Activated naive CD4-positive, alpha-beta T cell (primary cell): ENCODE data around the gene MYOT.
"Not testable (repeated sequence)": the region's sequence is repeated elsewhere in the genome, so short reads cannot be mapped to it uniquely, and the experiment has no call there.

Experiments
- DNase-seq, 4 experiments: peaks; one replicate each; lab custom pipeline; 2025; lab: John Stamatoyannopoulos, UW

The MYOT gene, protein sequence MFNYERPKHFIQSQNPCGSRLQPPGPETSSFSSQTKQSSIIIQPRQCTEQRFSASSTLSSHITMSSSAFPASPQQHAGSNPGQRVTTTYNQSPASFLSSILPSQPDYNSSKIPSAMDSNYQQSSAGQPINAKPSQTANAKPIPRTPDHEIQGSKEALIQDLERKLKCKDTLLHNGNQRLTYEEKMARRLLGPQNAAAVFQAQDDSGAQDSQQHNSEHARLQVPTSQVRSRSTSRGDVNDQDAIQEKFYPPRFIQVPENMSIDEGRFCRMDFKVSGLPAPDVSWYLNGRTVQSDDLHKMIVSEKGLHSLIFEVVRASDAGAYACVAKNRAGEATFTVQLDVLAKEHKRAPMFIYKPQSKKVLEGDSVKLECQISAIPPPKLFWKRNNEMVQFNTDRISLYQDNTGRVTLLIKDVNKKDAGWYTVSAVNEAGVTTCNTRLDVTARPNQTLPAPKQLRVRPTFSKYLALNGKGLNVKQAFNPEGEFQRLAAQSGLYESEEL

DNA sequence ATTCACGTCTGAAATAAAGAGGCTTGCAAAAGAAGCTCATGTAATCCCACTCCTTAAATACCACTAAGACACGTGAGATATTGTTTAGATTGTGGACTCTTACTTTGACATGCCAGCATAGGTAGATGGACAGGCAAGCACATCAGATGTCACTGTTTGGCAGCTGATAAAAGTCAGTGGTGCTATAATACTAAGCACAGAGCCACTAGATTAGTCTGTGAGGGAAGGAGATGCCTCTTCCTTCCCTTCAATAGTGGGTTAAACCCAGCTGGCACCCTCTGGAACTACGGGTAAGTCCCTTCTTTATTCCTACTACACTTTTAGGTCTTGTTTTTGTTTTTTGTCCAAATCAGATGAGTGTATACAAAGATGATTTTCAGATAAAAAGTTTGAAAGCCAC lies at the start of gene MYOT:
TSS of gene MYOT (plus strand) at position 197 of the 400 bp plus-strand sequence. CDS start 2,792 bp downstream, outside the sequence.
- no peak for DNase-seq

DNA sequence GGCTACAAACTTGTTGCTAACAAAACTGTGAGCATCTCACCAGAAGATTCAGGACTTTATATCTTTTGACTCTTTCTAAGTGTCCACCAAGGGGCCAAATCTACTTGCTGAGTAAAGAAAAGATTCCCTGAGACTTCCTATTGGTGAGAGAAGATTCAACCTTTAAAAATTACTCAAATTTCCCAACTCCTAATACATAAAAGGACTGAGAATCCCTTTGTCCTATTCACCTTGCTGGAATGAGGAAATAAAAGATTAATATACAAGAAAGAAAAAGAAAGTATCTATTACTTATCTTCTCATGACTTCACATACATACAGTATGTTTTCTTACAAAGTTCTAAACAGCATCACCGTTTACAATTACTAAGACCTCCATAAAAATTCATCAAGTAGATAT lies 47.9 kb upstream of the MYOT start:
- DNase-seq, result no peak

DNA sequence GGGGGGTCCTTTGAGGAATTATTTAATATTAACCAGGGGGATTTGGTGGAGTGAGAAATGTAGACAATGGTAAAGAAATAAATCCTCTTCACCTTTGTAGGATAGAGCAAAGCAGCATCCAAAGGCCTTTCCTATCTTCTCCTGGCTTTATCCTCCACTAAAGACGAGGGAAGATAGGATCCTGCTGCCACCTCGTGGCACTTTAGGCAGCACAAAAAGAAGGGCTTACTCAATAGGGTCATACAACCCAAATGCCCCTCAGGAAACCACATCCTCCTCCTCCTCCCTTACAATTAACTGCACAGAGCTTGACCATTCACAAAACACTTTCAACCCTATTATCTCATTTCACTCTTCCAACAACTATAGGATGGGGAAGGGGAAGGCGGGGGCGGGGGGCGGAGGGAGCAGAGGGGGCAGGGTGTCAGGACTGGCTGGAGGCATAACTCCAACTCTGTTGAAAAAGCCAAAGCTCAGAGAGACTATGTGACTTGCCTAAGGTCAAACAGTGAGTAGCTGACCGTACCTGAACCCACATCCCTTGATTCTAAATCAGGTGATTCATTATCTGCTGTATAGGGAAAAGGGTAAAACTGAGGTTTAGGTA lies 45.4 kb upstream of the MYOT start:
- no peak for DNase-seq

DNA sequence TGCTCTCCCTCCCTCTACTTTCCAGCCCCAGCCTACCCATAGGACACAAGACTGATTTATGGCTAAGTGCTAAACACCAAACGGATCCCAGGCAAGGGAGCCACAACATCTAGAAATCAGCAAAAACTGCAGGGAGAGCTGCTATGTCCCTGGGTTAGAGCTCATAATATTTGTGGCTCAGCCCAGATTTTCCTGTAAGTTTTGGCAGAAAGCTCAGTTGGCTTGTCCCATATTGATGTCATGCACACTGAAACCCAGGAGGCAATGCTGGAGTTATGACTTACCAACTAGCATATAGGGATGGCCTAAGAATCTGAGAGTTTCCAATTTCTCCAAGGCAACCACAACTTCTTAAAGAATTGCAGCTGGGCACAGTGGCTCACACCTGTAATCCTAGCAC lies 44.7 kb upstream of the MYOT start:
- DNase-seq, result no peak

DNA sequence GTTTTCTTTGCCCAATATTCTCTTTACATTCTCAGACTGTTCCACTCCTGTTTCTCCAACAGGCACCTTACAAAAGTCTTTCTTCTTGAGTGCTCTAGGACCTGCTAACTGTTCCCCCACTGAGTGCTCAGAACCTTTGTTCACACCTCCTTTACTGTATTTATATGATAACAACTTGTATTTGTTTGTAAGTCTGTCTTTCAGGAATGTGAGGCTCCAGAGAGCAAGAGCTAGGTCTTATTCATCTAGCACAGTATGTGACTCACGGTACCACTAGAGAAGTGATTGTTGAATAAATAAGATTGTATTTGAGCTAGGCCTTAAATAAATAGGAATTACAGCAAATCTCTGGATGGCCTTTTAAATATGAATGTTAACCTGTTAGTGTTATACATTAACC lies 42.5 kb upstream of the MYOT start:
- DNase-seq, result no peak

DNA sequence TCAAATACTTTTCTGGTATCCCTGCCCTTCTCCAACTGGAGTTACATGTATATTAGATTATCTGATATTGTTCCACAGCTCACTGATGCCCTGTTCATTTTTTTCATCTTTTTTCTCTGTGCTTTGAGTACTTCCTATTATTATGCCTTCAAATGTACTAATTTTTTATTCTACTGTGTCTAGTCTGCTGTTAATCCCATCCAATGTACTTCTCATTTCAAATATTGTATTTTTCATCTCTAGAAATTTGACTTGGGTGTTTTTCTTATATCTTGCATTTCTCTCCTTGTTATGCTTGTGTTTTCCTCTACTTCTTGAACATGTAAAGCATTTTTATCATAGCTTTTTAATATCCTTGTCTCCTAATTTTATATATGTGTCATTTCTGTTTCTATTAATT lies 41.6 kb upstream of the MYOT start:
- DNase-seq, result no peak

DNA sequence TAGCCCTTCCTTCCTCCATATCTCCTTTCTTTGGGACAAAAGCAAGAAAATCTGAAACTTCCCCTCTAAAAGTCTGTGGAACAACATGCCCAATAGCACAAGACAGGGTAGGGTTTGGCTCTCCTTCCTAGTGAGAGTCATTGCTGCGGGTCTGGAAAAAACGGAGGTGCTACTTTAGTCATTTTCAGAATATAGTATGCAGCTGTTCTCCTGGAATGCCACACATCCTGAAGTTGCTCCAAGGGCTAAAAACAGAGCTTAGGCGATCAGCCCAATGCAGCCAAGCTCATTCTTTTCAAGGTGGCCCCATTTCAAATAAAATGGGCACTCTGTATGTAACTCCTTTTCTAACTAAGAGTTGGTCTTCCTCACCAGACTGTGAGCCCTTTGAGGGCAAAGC lies 39.5 kb upstream of the MYOT start:
- no peak for DNase-seq

DNA sequence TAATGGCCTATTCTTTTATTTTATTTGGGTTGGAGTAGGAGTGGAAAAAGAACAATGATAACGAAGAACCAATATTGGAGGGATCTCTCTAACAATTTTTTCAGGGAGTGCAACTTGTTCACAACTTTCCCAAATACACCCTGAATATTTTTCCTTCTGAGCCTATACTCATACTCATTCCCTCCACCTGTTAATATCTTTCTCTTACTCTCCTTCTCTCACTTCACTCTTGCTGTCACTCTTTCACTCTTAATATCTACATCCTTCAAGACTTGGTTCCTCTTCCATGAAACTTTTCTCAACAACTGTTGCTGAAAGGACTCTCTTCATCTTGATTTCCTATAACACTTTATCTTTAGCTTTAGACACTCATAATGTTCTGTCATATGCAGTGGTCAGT lies 39.0 kb upstream of the MYOT start:
- no peak for DNase-seq

DNA sequence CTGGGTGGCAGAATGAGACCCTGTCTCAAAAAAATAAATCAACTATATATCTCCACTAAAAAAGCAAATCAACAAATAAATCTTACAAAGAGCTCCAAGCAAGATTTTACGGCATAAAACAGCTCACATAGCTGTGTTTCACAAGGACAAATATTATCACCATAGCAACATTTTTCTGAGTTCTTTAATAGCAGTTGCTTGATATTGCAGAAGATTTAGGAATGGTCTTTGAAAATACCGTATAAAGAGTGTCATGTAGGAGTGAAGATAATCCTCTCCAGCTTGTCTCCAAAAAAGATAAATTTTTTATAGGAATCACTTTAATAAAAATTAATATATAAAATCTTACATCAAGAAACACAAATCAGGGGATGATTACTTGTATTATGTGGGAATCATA lies 36.6 kb upstream of the MYOT start:
- DNase-seq, result no peak

DNA sequence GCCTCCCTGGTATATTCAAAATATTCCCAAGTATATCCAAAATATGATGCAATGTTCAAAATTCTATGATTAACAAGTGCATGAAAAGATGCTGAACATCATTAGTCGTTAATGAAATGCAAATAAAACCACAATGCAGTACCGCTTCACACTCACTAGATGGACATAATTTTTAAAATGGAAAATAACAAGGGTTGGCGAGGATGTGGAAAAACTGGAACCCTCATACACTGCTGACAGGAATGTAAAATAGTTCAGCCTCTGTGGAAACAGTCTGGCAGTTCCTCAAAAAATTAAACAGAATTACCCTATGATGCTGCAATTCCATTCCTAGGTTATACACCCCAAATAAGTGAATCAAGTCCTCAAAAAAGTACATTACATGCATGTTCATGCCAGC lies 36.1 kb upstream of the MYOT start:
- no peak for DNase-seq

DNA sequence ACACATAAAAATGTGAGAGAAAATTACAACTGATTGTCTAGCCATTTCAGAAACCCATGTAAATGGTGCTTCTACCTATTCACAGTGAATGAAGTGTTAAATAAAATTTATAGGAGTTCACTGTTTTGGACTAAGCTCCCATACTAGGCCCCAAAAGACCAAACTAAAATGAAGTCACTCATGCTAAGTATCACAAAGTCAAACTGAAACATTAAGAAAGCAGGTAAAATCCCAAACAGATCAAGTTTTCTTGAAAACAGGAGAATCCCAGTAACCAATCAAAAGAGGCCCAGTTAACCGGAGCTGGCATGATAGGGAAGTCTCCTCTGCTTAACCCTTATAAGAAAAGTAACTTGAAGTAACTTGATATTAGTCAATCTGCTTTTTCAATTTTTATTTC lies 35.2 kb upstream of the MYOT start:
- no peak for DNase-seq

DNA sequence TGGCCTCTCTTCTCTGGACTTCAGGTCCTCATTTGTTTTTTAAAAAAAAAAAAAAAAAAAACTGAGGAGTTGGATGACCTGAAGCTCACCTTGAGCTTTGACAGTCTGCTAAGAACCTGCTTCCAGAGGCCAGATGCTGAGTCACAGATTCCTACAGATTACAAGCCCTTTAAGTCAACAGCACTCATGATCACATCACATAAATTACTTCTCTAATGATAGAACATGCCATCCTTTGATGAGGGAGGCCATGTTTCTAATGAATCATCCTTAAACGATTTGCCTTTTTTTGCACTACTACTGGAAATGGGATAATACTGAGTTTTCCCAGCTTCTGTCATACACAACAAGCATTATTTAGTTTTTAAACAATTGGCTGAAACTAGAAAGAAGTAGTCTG lies 34.2 kb upstream of the MYOT start:
- DNase-seq, result no peak

DNA sequence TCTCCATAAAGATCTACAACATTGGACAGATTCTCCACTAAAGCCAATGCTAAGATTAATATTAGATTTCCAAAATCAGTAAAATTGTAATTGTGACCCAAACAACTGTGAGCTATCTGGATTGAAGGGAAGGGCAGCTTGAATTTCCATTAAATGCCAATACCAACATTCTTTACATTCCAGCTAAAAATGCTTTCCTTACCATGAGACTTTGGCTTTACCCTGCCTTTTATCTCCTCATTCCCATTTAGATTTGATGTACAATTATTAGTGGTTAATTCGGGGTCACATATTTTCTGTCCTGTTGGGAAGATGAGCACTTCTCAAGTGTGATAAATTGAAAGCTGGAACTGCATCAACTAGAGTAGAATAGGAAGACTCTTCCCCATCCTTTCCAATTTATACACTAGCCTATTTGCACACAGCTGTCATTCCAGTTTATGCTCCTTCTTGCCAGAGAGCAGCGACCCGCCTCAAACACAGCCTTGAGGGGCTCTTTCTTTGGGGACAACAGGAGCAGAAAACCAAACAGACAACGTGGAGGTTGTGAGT lies 33.1 kb upstream of the MYOT start:
- no peak for DNase-seq

DNA sequence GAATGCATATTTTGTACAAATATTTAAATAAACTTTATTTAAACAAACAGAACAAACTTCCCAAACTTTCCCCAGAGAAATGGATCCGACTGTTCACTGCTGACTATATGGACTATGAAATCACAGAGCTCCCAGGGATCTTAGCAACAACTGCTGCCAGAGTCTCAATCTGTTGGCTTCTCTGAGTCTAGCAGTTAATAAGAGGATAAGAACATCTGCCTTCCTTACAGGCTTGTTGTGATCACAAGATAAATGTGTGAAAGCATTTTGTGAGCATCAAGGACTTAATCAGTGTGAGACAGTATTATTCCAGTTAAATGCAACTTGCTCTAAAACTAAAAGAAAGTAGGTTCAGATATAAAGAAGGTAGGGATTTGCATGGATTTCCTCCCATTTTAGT lies 31.4 kb upstream of the MYOT start:
- no peak for DNase-seq

DNA sequence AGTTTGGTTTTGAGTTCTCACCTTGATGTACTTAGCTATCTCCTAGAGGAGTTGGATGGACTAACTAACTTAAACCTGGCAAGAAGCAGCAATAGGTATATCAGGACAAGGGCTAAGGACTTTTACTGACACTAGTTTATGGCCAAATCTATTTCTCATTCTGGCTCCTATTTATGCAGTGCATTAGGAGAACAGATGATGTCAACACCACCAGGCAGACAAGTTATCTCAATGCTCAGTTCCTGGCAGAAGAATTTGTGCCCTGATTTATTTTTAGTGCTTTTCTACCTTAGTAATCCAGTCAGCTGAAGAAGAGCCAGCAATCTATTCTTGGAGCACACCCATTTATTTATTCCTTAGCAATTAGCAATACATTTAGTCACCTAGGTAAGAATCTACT lies 30.7 kb upstream of the MYOT start:
- DNase-seq, result no peak

DNA sequence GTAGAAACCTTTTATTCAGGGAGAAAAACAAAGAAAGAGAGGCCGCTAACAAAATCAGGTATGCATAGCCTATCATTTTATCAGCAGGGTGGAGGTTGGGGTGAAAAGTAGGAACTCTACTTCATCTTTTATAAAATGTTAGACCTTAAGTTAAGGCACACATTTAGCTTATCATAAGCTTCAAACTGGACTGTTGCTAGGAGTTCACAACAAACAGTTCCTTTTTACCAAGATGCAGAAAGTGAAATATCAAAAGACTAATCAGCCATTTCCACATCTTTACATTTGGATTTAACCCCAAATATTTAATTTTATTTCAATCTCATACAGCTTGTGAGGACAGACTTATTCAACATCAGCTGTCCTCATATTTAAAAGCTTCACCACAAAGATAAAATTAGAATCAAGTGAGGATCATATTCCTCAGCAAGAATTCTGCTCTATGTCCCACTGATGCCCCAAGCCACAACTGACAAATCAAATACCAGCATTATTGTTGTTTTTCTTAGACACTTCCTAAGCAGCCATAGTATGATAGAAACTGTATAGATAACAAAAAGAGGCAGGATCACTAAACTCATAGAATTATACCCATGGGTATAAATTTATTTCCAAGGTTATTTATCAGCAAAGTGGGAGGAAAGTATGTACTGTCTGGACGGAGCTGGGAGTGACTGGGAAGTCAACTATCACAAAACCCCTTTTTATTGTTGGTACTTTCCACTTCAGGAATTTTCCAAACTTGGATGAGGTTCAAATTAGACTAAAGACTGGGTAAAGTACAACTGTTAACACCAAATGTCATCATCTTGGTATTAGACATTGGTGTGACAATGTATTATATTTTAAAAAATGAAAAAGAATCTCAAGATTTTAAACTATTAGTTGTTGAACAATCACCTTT lies 29.9 kb upstream of the MYOT start:
- no peak for DNase-seq

DNA sequence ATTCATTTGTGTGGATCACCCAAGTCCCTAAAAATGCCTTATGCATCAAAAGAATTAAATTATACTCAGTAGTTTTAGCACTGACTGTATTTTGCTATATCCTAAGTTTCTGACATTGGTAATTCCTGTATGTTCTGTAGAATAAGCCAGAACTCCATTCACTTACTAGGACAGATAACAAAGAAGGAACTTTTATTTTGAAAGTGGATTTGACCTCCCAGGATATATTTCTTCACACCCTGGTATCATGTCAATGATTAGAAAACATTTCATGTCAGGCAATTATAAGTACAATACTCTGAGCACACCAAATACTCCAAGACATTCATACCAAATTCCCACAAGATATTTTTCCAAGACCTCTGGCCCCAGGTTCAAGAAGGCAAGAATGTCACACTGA lies 28.7 kb upstream of the MYOT start:
- DNase-seq, result no peak

DNA sequence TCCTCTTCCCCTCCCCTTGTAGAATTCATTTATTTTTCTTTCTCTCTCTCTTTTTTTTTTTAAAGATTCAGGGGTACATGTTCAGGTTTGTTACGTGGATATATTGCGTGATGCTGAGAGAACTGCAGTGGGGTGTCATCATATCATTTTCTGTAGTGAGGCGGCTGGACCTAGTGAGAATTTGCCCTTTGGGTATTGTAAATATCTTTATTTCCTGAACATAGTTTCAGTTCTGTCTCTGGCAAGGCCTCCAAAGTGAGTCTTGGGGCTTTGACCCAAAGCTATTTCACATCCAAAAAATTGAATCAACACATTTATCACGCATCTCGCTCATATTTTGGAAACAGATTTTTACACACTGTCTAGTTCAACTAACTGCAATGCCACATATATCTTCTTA lies 25.4 kb upstream of the MYOT start:
- no peak for DNase-seq

DNA sequence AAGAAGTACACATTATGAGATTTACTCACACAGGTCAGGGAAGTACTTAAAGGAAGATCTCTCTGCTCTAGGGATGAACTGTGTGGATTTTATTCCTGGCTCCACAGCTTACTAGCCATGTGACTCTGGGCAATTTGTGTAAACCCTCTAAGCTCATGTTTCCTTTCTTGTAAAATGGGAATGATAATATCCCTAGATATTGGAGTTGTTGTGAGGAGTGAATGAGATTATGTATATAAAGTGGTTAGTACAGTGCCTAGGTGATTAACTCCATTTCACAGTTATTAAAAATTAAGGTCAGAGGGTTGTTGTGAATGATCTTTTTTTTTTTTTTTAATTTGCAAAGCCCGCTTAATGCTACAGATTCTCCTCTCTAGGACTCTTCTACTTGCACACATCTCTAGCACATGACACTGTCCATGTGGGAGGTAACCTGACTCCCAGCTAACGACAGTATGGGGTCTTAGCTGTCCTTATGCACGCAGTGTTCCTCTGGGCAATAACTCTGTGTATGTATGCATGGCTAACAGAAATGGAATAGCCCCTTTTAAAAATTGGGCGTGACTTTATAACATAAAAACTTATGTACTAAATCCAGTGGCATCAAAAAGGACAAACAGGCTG lies 23.9 kb upstream of the MYOT start:
- no peak for DNase-seq

DNA sequence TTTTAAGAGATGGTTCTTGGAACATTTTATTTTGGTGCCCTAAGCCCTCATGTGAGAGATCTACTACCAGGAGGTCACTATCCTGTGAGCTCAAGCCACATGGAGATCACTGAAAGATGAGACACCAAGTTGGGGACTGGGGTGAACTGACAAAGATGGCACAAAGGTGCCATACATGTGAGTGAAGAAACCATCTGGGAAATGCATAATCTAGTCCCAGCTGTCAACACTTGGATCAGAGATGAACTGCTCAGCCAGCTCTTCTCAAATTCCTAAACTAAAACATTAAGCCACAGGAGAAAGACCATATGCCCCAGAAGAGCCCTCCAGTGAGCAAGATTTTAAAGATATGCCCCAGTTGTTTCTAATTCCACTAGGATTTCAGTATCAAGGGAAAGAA lies 22.2 kb upstream of the MYOT start:
- DNase-seq, result no peak

DNA sequence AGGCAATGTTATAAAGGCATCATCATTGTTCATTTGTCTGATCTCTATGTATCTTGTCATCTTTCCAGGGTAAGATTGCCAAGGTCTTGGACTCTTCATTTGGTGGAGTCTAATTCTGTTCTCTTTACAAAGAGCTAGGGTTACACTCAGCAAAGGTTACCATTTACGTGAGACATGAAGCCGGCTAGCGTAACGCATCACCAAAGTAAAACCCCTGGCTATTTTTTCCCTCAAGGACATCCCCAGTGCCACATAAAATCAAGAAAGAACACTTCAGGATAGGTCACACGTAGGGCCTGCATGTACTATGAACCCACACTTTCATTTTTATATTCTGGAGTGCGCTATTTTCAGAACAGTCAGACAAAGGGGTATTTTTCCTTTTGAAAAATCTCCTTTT lies 20.0 kb upstream of the MYOT start:
- DNase-seq, result no peak

DNA sequence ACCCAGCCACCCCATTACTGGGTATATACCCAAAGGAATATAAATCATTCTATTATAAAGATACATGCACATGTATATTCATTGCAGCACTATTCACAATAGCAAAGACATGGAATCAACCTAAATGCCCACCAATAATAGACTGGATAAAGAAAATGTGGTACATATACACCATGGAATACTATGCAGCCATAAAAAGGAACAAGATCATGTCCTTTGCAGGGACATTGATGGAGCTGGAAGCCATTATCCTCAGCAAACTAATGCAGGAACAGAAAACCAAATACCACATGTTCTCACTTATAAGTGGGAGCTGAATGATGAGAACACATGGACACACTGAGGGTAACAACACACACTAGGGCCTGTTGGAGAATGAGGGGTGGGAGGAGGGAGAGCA lies 14.5 kb upstream of the MYOT start:
- not testable (repeated sequence) for DNase-seq
